NCI-H1694 (cell line): ENCODE measurements around the gene DCUN1D3.
"Not testable (repeated sequence)": the region's sequence is repeated elsewhere in the genome, so short reads cannot be mapped to it uniquely, and the experiment has no call there.

Experiments
- DNase-seq: peaks from one replicate; lab custom pipeline; 2025; lab: John Stamatoyannopoulos, UW

Gene DCUN1D3

DNA sequence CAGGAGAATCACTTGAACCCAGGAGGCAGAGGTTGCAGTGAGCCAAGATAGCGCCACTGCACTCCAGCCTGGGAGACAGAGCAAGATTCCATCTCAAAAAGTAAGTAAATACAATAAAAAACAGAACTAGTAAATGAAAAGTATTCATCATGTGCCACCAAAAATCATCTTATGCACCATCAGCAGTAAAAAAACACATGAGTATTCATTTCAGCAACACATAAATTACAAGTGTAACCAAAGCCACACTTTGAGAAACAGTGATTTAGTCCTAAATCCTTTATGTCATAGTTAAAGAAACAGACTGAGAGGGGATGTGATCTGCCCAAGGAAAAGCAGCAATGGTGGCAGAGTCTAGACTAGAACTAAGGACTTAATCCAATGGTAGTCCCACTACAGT lies 13.0 kb downstream of the DCUN1D3 start:
- DNase-seq, result no peak

DNA sequence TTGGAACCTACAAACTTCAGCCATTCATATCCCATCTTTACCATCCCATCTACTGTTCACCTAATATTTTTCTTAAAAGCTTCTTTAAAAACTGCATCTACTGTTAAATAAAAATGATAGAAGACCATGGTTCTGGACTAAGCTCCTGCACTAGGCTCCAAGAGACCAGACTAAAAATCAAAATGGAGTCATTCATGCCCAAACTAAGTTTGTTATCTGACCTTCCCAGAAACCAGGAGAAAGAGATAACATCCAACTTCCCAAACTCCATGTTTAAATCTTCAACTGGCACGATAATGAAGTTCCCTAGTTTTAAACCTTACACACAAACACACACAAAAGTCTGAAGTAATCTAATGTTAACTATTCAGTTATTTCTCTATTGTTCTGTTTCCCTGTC lies 13.8 kb downstream of the DCUN1D3 start:
- no peak for DNase-seq

DNA sequence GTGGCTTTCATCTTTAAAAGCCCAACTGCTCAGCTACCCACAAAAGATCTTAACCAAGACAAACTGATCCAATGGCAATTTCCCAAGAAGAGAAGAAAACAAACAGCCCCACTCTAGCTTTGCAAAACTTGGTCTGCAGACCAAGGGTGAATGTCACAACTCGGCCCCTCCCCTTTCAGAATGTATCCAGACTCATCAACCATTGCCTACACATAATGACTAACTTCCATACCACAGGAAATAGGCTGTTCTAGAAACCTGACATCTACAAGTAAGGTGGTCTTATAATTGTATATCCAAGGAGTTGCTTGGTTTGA lies 16.0 kb downstream of the DCUN1D3 start:
- DNase-seq, result no peak

DNA sequence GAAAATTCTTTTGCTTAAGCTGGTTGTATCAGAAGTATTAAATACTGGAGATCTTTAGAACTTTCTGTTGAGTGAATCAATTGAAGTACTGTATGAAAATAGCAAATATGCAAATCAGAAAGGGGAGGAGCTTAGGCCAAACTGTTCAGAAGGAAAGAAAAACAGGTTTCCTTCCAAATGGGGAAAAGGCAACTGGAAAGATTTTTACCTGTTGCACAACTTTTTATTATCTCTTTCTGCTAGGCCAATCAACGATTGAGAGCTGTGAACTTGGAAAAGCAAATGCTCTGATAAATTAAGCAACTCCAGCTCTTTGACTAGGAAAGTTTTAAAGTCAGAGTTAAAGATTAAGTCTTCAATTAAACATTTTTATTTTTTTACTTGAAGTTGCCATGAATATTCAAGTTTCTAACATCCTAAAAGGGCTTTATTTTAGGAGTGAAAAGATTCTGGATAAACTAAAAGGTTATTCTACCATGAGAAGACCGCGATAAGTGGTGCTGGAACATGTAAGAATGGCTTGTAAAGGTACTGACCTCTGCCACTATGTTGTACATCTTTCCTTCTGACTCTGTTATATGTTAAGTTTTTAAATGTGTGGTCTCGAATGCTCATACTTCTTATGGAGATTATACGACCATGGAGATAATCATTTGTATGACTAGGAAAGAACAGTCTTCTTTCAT lies 16.5 kb downstream of the DCUN1D3 start:
- no peak for DNase-seq

DNA sequence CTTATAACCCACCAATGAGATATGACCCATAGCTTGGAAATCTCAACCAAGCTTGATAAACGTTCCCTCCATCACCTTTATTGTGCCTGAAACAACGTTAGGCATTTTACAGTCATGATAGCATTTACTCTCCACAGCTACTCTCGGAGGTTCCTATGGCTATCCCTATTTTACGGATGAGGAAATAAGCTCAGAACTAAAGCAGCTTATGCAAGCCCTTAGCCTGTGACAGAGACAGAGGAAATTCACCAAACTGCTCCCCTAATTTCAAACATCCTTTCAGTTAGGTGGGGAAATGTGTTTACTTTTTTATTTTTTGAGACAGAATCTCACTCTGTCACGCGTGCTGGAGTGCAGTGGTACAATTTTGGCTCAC lies 18.7 kb downstream of the DCUN1D3 start:
- DNase-seq, result no peak

DNA sequence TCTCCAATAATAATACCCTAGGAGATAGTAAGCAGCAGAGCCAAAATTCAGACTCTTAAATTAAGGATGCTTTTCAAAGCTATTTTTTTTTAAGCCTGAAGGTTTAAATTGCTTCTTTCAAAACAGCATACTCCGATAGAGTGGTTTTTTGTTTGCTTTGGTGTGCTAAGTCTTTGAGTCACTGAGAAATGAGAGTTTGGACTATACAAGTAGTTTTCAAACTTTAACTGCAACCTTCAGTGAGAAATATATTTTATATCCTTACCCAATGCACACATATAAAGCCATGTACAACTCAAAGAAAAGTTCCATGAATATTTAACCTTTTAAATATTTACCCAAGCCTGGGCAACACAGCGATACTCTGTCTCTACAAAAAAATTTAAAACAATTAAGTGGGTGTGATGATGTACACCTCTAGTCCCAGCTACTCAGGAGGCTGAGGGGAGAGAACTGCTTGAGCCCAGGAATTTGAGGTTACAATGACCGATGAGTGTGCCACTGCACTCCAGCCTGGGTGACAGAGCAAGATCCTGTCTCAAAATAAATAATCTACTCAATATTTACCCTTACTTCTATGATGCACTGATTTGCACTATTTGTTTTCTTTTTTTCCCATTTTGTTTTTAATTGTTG lies 19.2 kb downstream of the DCUN1D3 start:
- no peak for DNase-seq

DNA sequence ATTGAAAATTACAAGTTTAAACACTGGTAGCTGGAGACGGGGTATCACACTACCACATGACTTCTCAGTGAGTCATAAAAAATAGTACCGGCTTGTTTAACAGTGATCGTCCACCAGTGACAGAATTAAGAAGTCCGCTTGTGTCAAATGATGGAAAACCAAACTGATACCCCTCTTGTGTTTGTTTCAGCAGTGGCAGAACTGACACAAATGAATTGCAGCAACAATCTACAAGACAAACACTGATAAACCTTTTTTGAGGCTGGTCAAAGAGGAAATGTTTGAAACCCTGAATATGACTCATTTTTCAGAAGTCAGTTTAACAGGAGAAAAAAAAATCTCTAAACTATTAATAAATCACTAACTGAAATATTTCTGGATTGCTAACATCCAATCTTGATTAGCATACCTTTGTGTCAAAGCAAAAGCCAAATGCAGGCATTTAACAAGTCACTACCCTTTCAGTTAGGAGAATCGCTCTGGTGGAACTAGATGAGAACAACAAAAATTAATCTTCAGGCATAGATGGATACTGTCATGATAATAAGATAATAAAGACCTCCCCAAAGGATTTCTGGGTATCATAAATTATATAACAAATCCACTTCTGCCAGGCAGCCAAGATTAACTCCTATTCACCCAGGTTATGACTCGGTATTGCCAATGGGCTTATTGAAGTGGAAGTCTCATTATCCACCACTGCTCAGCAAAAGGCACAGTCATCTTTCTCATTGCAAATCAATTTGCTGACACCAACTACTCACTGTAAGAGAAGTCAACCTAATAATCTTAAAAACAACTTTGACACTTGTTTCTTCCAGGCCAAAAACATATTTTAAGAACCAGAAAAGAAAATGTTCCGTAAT lies 20.8 kb downstream of the DCUN1D3 start:
- DNase-seq, result no peak

DNA sequence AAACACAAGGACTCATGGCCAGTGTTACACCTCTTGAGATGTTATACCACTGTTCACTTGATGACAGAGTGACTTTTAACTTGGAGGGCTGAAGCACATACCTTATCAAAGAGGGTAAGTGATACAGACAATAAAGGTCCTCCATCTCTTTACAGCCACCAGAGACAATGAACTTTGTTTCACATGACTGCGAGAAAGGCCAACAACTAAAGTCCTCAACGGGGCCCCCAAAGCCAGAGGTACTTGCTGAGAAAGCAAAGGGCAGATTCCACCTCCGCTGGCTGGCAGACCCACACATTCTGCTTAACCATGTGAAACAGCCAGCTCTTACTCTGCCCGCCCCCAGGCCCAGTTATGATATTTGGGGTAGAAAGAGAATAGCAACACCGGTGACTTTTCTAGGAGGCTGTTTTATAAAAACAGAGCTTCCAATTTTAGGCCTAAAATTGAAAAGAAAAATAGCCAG lies 21.4 kb downstream of the DCUN1D3 start:
- DNase-seq, result no peak

DNA sequence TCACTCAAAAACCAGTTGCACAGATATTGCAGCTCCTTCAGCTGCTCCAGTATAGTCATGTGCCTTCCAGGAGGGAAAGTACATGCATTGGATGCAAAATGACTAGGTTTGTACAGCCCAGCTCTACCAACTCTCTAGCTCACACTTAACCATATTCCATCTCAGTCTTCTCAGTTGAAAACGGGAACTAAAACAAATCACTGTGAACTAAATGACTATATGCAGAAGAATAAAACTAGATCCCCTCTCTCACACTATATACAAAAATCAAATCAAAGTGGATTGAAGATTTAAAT lies 24.9 kb downstream of the DCUN1D3 start:
- DNase-seq, result no peak

DNA sequence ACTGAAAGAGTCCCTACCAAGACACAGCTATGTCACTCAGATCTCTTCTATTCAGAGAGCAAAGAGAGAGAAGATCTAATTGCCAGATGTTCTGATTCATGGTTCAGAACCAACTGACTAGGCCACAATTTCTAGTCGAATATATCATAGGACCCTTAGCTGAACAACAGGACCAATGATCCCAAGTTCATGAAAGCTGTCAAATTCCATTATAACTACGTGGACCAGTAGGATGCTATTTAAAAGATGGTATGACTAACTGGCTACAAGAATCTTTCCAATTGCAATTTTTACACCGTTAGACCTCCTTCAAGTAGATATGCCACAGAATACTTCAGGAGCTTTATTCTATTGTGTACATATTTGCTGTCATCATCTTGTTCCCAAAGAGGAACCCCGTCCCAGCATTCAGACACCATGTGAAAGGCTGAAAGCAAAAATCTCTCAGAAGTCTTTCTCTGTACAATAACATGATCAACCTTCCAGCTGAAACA lies 26.0 kb downstream of the DCUN1D3 start:
- DNase-seq, result no peak

DNA sequence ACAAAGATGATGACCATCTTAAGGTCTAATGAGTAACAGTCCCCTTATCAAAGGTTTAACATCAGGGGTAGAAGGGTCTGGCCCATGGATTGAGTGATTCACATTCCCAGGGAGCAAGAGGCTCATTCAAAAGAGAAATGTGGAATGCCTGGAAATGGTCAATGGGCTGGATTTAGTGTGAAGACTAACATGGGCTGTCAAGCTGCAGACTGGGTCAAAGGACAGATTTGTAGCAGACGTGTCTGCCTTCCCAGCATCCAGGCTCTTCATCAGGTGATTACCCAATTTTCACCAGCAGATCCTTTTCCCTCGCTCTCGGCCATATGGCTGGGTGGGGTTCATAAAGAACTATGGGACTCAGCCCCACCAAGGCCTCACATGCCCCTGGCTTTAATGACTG lies 26.8 kb downstream of the DCUN1D3 start:
- no peak for DNase-seq

DNA sequence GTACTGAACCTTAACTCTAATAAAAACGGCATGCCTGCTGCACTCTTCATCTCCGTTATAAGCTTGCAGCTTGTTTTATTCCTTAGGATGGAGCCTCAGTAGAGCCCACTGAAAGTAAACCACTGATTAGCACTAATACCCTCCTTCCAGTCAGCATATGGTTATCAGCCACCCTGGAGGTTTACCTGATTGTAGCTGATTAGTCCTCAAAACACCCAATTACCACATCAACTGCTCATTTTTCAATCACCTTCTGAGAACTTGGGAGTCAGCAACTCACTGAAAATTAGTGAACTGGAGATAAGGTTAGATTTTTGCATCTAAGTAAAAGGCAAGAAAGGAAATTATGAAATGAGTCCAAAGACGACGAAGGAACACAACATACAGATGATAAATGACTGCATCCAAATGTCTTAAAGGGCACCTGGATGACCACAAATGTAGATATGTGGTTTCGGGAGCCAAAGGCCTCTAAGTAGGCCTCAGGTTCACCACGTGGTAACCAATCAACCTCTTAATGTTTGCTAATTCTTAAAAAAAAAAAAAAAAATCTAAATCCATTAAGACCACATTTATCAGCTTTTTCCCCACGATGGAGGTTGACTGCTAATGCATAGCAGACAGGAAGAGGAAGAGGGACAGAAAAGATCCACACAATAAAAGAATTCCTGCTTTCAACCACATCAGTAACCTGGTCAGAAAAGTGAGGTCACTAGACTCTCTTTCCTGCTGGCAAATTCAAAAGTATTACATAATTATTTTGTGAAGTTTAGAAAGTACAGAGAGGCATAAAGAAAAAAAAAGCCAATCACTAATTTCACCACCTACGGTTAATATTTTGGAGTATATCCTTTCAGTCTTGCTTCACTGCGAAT lies 28.0 kb downstream of the DCUN1D3 start:
- DNase-seq, result no peak

DNA sequence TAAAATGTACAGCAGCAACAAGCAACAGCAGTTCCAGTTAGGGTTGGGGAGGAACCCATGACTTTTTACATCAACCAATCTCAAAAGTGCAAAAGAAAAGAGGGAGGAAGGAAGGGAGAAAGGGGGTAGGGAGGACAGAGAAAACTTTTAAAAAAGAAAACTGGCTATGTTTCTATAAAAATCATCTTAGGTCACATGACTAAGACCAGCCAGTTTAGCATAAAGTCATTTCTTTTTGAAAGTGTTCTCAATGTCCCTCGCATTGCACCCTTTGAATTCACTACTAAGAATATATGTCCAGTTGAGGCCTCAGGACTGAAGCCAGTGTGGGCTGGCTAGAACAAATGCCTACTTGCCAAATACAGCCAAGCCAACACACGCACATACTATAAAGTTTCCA lies 28.9 kb downstream of the DCUN1D3 start:
- DNase-seq, result no peak

DNA sequence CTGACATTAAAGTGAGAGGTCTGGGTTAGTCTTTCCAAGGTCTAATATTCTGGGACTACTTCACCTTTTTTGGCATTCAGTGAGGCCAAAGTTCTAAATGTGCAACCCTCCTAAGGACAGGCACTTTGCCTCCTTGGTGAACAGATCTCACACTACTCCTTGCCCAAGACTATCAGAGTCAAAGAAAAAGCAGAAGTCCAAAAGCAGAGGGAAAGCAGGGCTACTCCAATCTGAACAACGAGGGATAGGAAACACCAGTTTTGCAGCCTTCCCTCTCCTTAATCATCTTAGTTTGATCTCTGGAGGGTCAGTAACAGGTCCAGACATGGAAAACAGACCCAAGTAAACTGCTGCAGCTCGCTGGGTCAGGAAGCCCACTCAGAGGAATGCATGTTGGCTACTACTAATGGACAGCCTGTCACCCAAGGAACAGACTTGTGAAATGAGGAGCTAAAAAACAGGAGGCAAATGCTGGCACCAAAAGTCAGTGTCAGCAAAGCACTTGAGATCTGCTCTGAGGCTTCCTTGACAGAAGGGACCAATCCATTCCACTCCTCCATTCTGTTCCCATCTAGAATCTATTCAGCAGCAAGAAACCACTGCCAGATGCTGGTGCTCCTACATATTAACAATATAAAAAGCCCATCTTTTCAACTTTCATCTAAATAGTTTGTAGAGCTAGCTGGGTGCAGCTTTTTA lies 29.9 kb downstream of the DCUN1D3 start:
- DNase-seq, result no peak

DNA sequence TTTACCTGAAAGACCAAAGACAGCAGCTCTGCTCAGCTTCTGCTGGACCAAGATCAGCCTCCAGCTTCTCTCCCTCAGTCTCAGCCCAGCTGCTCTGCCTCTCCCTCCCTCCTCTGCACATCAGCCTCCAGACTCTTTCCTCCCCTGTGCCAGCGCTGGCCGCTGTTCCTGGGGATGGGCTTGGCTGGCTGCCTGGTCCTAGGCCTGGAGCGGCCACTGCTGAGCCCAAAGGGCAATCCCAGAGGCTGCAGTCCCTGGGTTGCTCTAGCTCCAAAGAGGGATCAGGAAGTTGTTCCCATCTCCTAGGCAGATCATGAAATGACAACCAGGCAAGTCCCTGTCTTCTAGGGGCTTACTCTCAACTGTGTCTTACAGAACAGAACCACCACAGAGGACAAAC lies 31.3 kb downstream of the DCUN1D3 start:
- DNase-seq, result no peak

DNA sequence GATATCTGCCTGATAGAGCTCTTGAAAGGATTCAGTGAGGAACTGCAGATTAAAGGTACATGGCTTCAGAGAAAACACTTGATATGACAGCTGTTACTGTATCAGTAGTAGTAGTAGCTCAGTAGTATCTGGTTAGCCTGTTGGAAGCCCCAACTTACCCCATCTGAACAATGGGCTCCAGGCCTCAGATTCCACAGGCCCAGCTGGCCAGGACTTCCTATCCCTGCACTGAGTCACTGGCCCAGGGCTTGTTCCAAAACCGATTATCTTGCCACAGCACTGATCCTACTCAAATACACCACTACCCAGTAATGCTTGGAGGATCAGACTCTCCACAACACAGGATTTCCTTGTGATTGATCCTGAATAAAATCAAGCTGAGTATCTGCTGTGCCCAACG lies 32.6 kb downstream of the DCUN1D3 start:
- no peak for DNase-seq

DNA sequence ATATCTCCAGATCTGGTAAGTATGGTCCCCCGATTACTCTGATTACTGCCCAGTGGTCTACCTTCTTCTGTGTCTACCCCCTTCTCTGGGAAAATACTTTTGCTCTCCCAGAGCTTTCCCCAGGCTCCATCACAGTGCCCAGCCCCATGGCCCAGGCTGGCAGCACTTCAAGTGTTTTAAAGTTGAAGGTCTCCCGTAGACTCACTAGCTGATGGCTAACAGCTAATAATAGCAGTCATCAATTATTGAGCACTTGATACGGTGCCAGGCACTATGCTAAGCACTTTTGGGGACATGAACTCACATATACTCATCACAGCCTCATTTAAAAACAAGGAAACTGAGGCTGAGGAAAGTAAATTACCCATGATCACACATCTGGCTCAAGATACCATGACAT lies 33.4 kb downstream of the DCUN1D3 start:
- DNase-seq, result no peak

DNA sequence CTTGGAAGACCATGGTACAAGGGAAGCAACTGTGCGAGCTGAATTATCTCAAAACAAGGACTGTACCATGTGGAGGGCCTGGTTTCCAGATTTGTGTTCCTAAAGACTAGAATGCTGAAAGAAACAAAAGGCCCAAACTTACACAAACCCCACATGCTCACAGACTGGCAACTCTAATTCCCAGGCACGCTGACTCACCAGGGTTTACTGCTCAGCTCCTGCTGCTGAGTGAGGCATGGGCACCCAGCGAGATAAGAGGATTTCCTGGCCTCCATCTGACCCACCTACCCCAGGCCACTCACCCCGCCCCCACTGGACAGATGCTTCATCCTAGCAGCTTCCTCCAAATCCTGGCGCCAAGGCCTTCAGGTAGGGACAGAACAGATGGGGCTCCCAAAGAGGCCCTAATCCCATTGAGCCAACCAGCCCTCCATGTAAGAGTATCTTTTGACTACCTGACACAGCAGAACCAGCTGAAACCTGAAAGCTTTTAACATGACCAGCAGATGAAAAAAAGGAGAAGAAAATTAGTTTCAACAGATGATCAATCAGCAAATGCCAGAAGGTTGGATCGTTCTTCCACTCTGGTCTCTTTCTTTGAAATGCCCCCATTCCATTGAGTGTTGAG lies 33.9 kb downstream of the DCUN1D3 start:
- DNase-seq, result no peak

DNA sequence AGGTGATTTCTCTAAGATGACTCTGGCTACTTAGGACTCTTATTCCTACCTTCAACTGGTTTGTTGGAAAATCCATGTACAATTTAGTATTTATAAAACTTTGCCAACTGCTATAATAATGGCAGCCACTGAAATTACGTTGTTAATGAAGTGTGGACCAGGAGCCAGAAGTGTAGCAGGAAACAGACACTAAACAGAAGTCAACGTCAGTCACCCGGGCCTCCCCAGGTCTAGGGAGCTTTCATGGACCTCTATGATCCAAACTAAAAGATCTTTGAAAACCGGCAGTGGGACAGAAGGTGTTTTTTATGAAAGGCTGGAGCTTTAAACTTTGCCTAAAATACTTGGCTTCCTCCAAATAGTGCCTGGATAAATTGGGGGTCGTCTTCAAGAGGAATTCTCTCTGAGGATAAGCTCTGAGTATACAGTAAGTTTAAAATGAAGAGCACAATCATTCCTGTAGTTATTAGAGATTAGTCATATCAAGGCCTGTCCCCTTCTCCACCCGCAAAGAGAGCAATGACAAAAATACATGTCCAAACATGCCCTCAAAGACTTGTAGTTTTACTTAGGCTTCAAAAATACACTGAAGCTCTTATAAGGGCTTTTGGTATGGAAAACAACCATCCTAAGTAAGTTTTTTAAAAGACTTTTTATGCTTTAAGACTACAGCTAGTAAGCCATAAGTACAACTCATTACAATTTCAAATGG lies 34.6 kb downstream of the DCUN1D3 start:
- DNase-seq, result no peak

DNA sequence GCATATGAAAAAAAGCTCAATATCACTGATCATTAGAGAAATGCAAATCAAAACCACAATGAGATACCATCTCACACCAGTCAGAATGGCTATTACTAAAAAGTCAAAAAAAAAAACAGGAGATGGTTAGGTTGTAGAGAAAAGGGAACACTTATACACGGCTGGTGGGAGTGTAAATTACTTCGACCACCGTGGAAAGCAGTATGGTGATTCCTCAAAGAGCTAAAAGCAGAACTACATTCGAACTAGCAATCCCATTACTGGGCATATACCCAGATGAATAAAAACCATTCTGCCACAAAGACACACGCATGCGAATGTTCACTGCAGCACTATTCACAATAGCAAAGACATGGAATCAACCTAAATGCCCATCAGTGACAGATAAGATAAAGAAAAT lies 35.8 kb downstream of the DCUN1D3 start:
- DNase-seq, result not testable (repeated sequence)
